Measurements from ENCODE around the gene TREH. TPM values are rescaled to one million over a fixed set of nuclear protein-coding genes. Genes with fewer than 3 reads are reported as not detected.

Gene TREH
- total RNA-seq, 2 donors from 2014 or later: 2.4 to 2.8 TPM

GRCh38 chr11:118638726-118639125 is 40.7 kb downstream of the TREH start:
- Histone ChIP-seq H3K27me3 (no peaks in the 10 kb centered on the region), H3K36me3 (peaks cover under 1% of the 10 kb centered on the region), H3K9me3 (no peaks in the 10 kb centered on the region), H3K4me1 (peaks cover 16% of the 10 kb centered on the region), H3K4me3 (no peak overlapping the region), H3K27ac (no peak overlapping the region), H3K9ac (ENCODE audit: low read depth in 2 of 2, low read length in 2 of 2) (no peak overlapping the region)
- TF ChIP-seq CTCF (IDR thresholded peaks at IDR 0.05): no peak
- intact Hi-C loops (cut with DNase I): loop anchor here (5.0 kb wide), 1 partner anchor 41 kb away; no protein-coding TSS in a partner anchor
- no peak for DNase-seq

- H3K36me3 ChIP-seq: no peaks in the 10 kb centered on the region
- H3K9ac ChIP-seq (ENCODE audit: low read depth in 2 of 2, low read length in 2 of 2): no peak overlapping the region
- no peak overlapping the region for H3K27ac ChIP-seq
- H3K27me3 ChIP-seq: no peaks in the 10 kb centered on the region
- peaks cover 28% of the 10 kb centered on the region for H3K4me1 ChIP-seq
- DNase-seq: no peak
- no peaks in the 10 kb centered on the region for H3K9me3 ChIP-seq
- no peak overlapping the region for H3K4me3 ChIP-seq
- intact Hi-C loops (cut with DNase I): loop anchor here (5.0 kb wide), 1 partner anchor 39 kb away; no protein-coding TSS in a partner anchor
- TF ChIP-seq CTCF (IDR thresholded peaks at IDR 0.05): no peak
These were observed 42.7 kb downstream of the TREH start for GRCh38 chr11:118636569-118637290.

- TF ChIP-seq CTCF (IDR thresholded peaks at IDR 0.05): no peak
- H3K27me3 ChIP-seq: no peaks in the 10 kb centered on the region
- H3K27ac ChIP-seq: no peak overlapping the region
- H3K9me3 ChIP-seq: no peaks in the 10 kb centered on the region
- H3K4me3 ChIP-seq: no peak overlapping the region
- peak overlapping the region in 1 of 2 donors; percentile 49 for H3K9ac ChIP-seq (ENCODE audit: low read depth in 2 of 2, low read length in 2 of 2)
- H3K4me1 ChIP-seq: peaks cover 22% of the 10 kb centered on the region
- intact Hi-C loops (cut with DNase I): loop anchor here (5.0 kb wide), 1 partner anchor 38 kb away; no protein-coding TSS in a partner anchor
- no peaks in the 10 kb centered on the region for H3K36me3 ChIP-seq
- no peak for DNase-seq
These were observed 43.8 kb downstream of the TREH start for GRCh38 chr11:118635642-118636041.

GRCh38 chr11:118635237-118635591 is 44.2 kb downstream of the TREH start:
- no peaks in the 10 kb centered on the region for H3K36me3 ChIP-seq
- peaks cover 19% of the 10 kb centered on the region for H3K4me1 ChIP-seq

More at GRCh38 chr11:118635237-118635591, 44.2 kb downstream of the TREH start:
- Histone ChIP-seq H3K9me3 (no peaks in the 10 kb centered on the region), H3K27me3 (no peaks in the 10 kb centered on the region), H3K4me3 (peak overlapping the region; percentile 4), H3K27ac (no peak overlapping the region), H3K9ac (ENCODE audit: low read depth in 2 of 2, low read length in 2 of 2) (peak overlapping the region in 1 of 2 donors; percentile 49)
- no peak for DNase-seq
- TF ChIP-seq CTCF (IDR thresholded peaks at IDR 0.05): no peak
- intact Hi-C loops (cut with DNase I): loop anchor here (5.0 kb wide), 1 partner anchor 38 kb away; no protein-coding TSS in a partner anchor
